ENCODE data around the gene FOXP3. TPM values are rescaled to one million over a fixed set of nuclear protein-coding genes. Genes with fewer than 3 reads are reported as not detected.

The FOXP3 gene
- total RNA-seq, 1 experiment from 2014 or later: 0.15 TPM

GRCh38 chrX:49284212-49284611, 19.7 kb upstream of the FOXP3 start:
- H3K4me1 ChIP-seq (ENCODE audit: control insufficient read depth in 1 of 2, insufficient read depth in 2 of 2, low read length in 2 of 2): peaks cover 0 to 4% of the 10 kb centered on the region in 2 experiments; a peak in 1 of 4 replicates
- intact Hi-C loops (cut with micrococcal nuclease): no loop called here
- CTCF ChIA-PET: no interaction called here
- H3K36me3 ChIP-seq (ENCODE audit: control insufficient read depth in 1 of 2, insufficient read depth in 2 of 2, low read length in 2 of 2): no peaks in the 10 kb centered on the region
- POLR2A ChIA-PET: no interaction called here
- no peaks in the 10 kb centered on the region for H3K9me2 ChIP-seq (ENCODE audit: insufficient read depth)
- no peaks in the 10 kb centered on the region for H4K20me1 ChIP-seq (ENCODE audit: insufficient read depth)
- RAD21 ChIA-PET (ENCODE audit: low non-redundant PET in 1 of 2, low total read pairs in 2 of 2, uncharacterized antibody in 2 of 2, unreplicated experiment in 2 of 2): no interaction called here
- H3K9me3 ChIP-seq (ENCODE audit: control insufficient read depth in 1 of 2, insufficient read depth in 1 of 2, low read depth in 1 of 2, low read length in 2 of 2): no peaks in the 10 kb centered on the region
- no TSS peak for BruUV-seq (replicated peaks)
- H3K4me3 ChIP-seq (replicated peaks in 1 of 2; ENCODE audit: low read depth in 1 of 2, low read length in 2 of 2): no peak overlapping the region
- ATAC-seq: no peak
- H3K27ac ChIP-seq (ENCODE audit: low read depth, low read length): no peak overlapping the region
- no peaks in the 10 kb centered on the region for H3K27me3 ChIP-seq (ENCODE audit: insufficient read depth, low read length)
- no peaks in the 10 kb centered on the region for H3K79me2 ChIP-seq (ENCODE audit: insufficient read depth, low read length)
- DNase-seq (ENCODE audit: low read depth, low spot score): no peak
- TF ChIP-seq ELF1 (IDR thresholded peaks at IDR 0.05; ENCODE audit: borderline replicate concordance, low read depth) (no peak), CTCF (IDR thresholded peaks at IDR 0.05 in 2 of 3, conservative IDR thresholded peaks at IDR 0.05 in 1 of 3; ENCODE audit: borderline replicate concordance in 1 of 3, insufficient read depth in 1 of 3, low read depth in 2 of 3, low read length in 2 of 3) (no peak)
- H3K9ac ChIP-seq (ENCODE audit: low read length): no peak overlapping the region
- no peak overlapping the region for H3K4me2 ChIP-seq (ENCODE audit: low read length)
- no peak overlapping the region for H2AFZ ChIP-seq (ENCODE audit: low read depth, low read length, poor library complexity, severe bottlenecking)

GRCh38 chrX:49282647-49283011, 18.1 kb upstream of the FOXP3 start:
- TF ChIP-seq CTCF (IDR thresholded peaks at IDR 0.05 in 2 of 3, conservative IDR thresholded peaks at IDR 0.05 in 1 of 3; ENCODE audit: borderline replicate concordance in 1 of 3, insufficient read depth in 1 of 3, low read depth in 2 of 3, low read length in 2 of 3) (peak; percentile 16 to 23 (median 20); a peak in 3 of 6 replicates), MAX (IDR thresholded peaks at IDR 0.05) (no peak), RAD21 (IDR thresholded peaks at IDR 0.05; ENCODE audit: low read depth) (peak; percentile 36; the same call in 1 of the 2 replicates), CBX3 (IDR thresholded peaks at IDR 0.05; ENCODE audit: low read depth) (no peak)
- no peaks in the 10 kb centered on the region for H3K9me2 ChIP-seq (ENCODE audit: insufficient read depth)
- POLR2A ChIA-PET: no interaction called here
- no peak overlapping the region for H3K4me3 ChIP-seq (replicated peaks in 1 of 2; ENCODE audit: low read depth in 1 of 2, low read length in 2 of 2)
- RAD21 ChIA-PET (ENCODE audit: low non-redundant PET in 1 of 2, low total read pairs in 2 of 2, uncharacterized antibody in 2 of 2, unreplicated experiment in 2 of 2): no interaction called here
- H3K4me1 ChIP-seq (ENCODE audit: control insufficient read depth in 1 of 2, insufficient read depth in 2 of 2, low read length in 2 of 2): peaks cover 0 to 4% of the 10 kb centered on the region in 2 experiments; a peak in 1 of 4 replicates
- DNase-seq (ENCODE audit: low read depth, low spot score): peak; percentile 13
- intact Hi-C loops (cut with micrococcal nuclease): no loop called here
- H3K4me2 ChIP-seq (ENCODE audit: low read length): peak overlapping the region; percentile 47
- ATAC-seq: peak; percentile 94
- H3K9ac ChIP-seq (ENCODE audit: low read length): no peak overlapping the region
- H3K27me3 ChIP-seq (ENCODE audit: insufficient read depth, low read length): no peaks in the 10 kb centered on the region
- H3K9me3 ChIP-seq (ENCODE audit: control insufficient read depth in 1 of 2, insufficient read depth in 1 of 2, low read depth in 1 of 2, low read length in 2 of 2): no peaks in the 10 kb centered on the region
- CTCF ChIA-PET: no interaction called here
- H3K27ac ChIP-seq (ENCODE audit: low read depth, low read length): no peak overlapping the region
- no peaks in the 10 kb centered on the region for H3K79me2 ChIP-seq (ENCODE audit: insufficient read depth, low read length)
- H4K20me1 ChIP-seq (ENCODE audit: insufficient read depth): no peaks in the 10 kb centered on the region
- no TSS peak for BruUV-seq (replicated peaks)
- H2AFZ ChIP-seq (ENCODE audit: low read depth, low read length, poor library complexity, severe bottlenecking): no peak overlapping the region
- no peaks in the 10 kb centered on the region for H3K36me3 ChIP-seq (ENCODE audit: control insufficient read depth in 1 of 2, insufficient read depth in 2 of 2, low read length in 2 of 2)

Measured in HCT116 (cell line).